ENCODE measurements around the gene DIPK2A. TPM values are rescaled to one million over a fixed set of nuclear protein-coding genes. Genes with fewer than 3 reads are reported as not detected.
A peak's percentile ranks its signal among the peaks of the same experiment; 100 is the strongest.

The DIPK2A gene
- total and polyA plus RNA-seq, 7 donors, result 2.6 to 9.8 (median 4.5) TPM

DNA sequence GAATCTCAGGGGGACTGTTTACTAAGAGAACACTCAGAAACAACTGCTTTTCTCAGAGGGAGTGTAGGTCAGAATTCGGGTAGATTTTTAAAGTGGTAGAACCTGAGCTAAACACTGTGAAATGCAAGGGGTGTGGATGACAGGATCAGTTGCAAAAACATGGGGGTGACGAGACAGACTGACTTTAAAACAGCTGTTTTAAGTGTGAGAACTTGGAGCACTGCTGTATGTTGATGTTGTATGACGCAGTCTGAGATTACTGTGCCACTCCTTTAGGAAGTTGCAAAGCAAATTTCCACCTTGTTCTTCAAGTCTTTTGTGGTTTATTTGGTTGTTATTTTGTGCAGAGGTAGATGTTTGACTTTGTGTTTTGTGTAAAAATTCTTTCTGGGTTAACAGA lies 36.8 kb upstream of the DIPK2A start:
- DNase-seq, result no peak
- no peak overlapping the region for H3K4me3 ChIP-seq
- H3K36me3 ChIP-seq (ENCODE audit: insufficient read depth in 1 of 2, low read depth in 1 of 2), result no peaks in the 10 kb centered on the region
- no peak overlapping the region for H3K27ac ChIP-seq
- H3K27me3 ChIP-seq (ENCODE audit: insufficient read depth in 3 of 3, low read length in 2 of 3), result no peaks in the 10 kb centered on the region
- TF ChIP-seq, protein P1, sequence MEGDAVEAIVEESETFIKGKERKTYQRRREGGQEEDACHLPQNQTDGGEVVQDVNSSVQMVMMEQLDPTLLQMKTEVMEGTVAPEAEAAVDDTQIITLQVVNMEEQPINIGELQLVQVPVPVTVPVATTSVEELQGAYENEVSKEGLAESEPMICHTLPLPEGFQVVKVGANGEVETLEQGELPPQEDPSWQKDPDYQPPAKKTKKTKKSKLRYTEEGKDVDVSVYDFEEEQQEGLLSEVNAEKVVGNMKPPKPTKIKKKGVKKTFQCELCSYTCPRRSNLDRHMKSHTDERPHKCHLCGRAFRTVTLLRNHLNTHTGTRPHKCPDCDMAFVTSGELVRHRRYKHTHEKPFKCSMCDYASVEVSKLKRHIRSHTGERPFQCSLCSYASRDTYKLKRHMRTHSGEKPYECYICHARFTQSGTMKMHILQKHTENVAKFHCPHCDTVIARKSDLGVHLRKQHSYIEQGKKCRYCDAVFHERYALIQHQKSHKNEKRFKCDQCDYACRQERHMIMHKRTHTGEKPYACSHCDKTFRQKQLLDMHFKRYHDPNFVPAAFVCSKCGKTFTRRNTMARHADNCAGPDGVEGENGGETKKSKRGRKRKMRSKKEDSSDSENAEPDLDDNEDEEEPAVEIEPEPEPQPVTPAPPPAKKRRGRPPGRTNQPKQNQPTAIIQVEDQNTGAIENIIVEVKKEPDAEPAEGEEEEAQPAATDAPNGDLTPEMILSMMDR (IDR thresholded peaks at IDR 0.05), result no peak
- no peak for ATAC-seq
- H3K4me1 ChIP-seq, result no peaks in the 10 kb centered on the region
- no peaks in the 10 kb centered on the region for H3K9me3 ChIP-seq
- intact Hi-C loops (cut with DNase I), result no loop called here
- 13 to 44% (median 21%) methylated on average over 3 of the region's 3 CpGs for WGBS, 3 donors

DNA sequence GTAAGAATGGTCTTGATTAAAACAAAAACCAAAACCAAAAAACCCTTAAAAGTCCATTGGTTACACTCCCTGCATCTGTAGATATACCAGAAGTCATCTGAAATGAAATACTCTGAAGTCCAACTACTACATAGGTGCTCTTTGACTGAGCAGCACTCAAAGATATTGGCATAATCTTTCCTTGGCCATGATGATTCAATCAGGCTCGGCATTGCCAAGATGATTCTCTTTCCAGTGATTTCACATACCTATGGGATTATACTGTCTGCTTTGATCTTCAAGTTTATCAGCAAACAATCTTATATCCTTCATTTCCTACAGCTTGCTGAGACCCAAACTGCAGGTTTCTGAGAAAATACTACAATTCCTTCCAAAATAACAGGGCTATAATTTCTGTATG lies 35.9 kb upstream of the DIPK2A start:
- 63 to 73% (median 71%) methylated on average over 1 of the region's 1 CpG for WGBS, 3 donors
- Histone ChIP-seq H3K27ac (no peak overlapping the region), H3K36me3 (ENCODE audit: insufficient read depth in 1 of 2, low read depth in 1 of 2) (no peaks in the 10 kb centered on the region), H3K4me3 (no peak overlapping the region), H3K9me3 (no peaks in the 10 kb centered on the region), H3K27me3 (ENCODE audit: insufficient read depth in 3 of 3, low read length in 2 of 3) (no peaks in the 10 kb centered on the region), H3K4me1 (no peaks in the 10 kb centered on the region)
- ATAC-seq (no peak), DNase-seq (no peak)
- intact Hi-C loops (cut with DNase I), result no loop called here
- TF ChIP-seq, protein P1 (IDR thresholded peaks at IDR 0.05), result no peak

DNA sequence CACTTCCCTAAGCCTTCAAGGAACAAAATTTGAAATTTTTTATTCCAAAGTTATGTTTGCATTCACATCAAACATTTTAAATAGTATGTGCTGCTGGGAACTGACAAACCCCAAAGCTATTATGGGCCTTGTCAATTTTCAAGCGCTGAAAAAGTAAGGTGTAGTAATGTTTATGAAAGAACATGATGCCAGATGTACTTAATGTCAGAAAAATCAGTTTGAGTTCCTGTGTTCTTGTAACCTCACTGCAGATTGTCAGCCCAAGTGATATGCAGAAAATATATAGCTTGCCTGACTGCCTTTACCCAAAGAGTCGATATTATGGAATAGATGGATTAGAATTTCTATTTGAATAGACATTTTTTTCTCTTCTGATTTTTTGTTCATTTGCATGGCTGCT lies 20.8 kb upstream of the DIPK2A start:
- intact Hi-C loops (cut with DNase I), result loop anchor here (5.0 to 10.0 kb wide), 2 partner anchors 96 to 174 kb away; no protein-coding TSS in a partner anchor
- ATAC-seq (no peak), DNase-seq (no peak)
- Histone ChIP-seq H3K27ac (no peak overlapping the region), H3K36me3 (ENCODE audit: insufficient read depth in 1 of 2, low read depth in 1 of 2) (no peaks in the 10 kb centered on the region), H3K9me3 (no peaks in the 10 kb centered on the region), H3K27me3 (ENCODE audit: insufficient read depth in 3 of 3, low read length in 2 of 3) (no peaks in the 10 kb centered on the region), H3K4me3 (no peak overlapping the region), H3K4me1 (no peaks in the 10 kb centered on the region)
- 82 to 87% (median 86%) methylated on average over 2 of the region's 2 CpGs for WGBS, 3 donors
- TF ChIP-seq, protein P1 (IDR thresholded peaks at IDR 0.05), result no peak

DNA sequence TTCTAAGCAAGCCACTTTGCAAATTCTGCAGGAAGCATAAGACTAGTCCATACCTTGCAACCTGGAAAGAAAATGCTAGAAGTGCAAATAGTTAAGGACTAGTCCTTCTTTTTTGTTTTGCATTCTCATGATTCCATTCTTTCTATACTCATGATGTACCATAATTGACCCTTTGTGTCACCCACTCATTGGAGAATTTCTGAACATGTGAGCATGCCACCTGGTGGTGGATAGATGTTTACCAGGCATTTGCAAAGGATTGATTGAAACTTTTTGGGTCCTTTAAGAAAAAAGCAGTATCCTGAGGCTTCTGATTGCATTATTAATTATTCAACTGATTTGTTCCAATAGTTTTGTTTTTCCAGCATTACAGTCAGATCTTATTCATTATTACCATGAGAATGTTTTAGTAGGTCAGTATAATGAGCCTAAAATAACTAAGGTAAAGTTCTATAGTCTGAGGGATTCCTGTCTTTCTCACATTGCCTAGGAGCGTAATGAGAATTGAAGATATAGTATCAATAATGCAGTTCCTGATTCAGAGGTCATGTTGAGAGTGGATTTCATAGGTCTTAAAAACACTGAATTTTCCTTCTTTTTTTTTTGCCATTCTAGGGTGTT lies 20.2 kb upstream of the DIPK2A start:
- Histone ChIP-seq H3K4me3 (no peak overlapping the region), H3K4me1 (no peaks in the 10 kb centered on the region), H3K27ac (no peak overlapping the region), H3K27me3 (ENCODE audit: insufficient read depth in 3 of 3, low read length in 2 of 3) (no peaks in the 10 kb centered on the region), H3K9me3 (no peaks in the 10 kb centered on the region), H3K36me3 (ENCODE audit: insufficient read depth in 1 of 2, low read depth in 1 of 2) (no peaks in the 10 kb centered on the region)
- DNase-seq (no peak), ATAC-seq (no peak)
- intact Hi-C loops (cut with DNase I), result loop anchor here (5.0 to 10.0 kb wide), 2 partner anchors 97 to 174 kb away; no protein-coding TSS in a partner anchor
- TF ChIP-seq, protein P1 (IDR thresholded peaks at IDR 0.05), result peak; percentile 51
- 95 to 100% (median 97%) methylated on average over 1 of the region's 1 CpG for WGBS, 3 donors

Measured in psoas muscle (tissue), 8 donors.